NCI-H2081 treated with DMSO at 0.1 percent for 48 hours (cell line): ENCODE measurements around the gene C1QL2.

ENCODE experiments used
- DNase-seq: peaks from one replicate; lab custom pipeline; 2025; lab: John Stamatoyannopoulos, UW

The C1QL2 gene

DNA sequence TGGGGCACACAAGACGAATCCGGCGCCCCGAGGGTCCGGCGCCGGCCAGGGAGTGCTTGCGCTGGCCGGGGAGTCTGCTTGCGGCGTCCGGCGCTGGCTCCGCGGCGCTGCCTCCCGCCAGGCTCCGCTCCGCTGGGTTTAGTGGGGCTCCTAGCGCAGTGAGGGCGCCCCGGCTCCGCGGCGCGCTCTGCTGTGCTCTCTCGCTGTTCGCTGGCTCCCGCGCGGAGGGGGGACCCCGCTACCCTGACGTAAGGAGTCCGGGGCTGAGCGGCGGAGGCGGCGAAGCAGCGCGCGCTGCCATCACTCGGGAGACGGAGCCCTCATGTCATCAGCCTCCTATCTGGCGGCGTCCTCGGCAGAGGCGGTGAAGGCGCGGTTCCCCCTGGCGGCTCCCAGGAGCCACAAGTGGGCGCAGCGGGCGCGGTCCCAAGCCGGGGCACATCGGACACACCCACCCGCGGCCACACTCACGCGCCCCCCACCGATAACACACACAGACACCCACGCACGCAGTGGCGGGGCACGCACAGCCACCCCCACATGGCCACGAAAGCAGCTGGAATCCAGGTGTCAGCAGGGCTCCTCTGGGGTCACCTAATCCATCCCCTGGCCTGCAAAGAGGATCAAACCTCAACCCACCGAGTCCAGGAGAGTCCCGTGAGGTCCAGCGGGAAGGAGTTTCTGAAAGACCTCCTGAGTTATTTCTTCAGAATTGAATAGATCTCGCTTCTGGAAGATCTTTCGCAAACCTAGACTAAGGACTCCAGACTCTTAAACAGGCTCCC is at the start of gene C1QL2:
Gene C1QL2, minus strand, starts transcription at position 189 of the 785 bp plus-strand sequence. CDS start 482 bp downstream, outside the sequence.
- no peak for DNase-seq

DNA sequence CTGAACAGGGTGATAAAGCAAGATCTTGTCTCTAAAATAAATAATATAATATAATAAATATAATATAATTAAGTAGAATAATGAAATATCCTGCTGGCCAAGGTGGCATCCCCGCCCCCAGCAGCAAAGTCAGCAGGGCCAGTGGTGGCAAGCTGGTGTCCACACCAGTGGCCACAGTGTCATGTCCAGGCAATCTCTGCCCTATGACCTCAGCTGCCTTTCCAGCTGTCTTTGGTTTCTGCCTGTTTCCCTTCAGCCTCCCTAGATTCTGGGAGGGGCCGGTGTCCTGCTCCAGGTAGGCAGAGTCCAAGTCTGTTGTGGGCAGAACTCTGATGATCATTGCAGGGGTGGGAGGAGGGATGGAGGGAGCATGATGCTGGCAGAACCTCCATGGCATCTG is 48.9 kb upstream of the C1QL2 start:
- DNase-seq = no peak

DNA sequence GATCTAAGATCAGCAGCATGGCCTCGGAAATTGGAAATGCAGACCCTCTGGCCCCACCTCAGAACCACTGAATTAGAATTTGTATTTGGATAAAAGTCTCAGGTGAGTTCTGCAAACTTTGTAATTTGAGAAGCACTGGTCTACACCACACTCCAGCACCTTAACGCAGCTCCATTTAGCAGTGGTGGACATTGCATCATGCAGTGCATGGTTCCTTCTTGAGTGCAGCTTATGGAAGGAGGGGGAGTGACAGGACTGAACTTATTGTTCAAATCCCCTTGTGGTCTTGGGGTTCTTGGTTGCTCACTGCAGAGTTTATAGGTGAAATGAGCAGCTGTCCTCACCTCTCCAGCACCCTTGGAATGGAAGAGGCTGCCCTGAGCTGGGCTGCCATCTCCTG is 47.6 kb upstream of the C1QL2 start:
- no peak for DNase-seq

DNA sequence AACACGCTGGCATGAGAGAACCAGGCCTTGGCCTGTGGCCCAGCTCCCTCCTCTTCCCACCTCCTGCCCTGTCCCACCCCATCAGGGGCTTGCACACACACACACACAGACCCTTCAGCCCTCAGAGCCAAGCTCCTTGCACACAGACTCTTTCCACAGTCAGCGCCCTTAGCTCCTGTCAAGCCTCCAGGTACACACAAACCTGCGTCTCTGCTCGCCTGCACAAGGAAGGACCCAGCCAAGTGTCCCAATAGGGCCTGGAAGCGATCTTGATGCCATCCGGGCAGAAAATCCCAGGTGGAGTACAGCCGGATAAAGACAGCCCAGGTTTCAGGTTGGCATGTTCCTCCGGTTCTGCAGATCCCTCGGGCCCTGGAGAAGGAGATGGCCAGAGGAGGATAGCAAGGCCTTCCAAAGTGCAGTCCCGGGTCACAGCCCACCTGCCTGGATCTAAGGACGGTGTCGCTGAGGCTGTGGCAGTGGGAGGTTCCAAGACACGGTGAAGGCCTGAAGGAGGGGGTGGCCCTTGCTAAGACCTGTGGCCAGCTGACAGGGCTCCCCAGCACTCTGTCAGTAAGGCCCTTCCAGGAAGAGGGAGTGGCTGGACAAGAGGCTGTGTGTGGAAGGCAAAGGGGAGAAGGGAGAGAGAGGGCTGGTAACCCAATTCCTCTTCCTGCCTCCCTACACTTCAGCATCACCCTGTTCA is 46.6 kb upstream of the C1QL2 start:
- DNase-seq = no peak

DNA sequence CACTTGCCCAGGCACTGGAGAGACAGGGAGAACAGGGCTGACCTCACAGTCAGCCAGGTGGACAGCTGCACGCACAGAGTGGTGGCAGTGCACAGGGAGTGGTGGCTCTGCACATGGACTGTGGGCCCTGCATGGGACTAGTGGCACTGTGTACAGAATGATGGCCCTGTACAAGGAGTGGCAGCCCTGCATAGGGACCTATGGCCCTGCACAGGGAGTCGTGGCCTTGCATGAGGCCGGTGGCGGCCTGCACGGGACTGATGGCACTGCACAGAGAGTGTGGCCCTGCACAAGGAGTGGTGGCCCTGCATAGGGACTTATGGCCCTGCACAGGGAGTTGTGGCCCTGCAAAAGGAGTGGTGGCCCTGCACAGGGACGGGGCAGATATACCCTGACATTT is 46.0 kb upstream of the C1QL2 start:
- no peak for DNase-seq

DNA sequence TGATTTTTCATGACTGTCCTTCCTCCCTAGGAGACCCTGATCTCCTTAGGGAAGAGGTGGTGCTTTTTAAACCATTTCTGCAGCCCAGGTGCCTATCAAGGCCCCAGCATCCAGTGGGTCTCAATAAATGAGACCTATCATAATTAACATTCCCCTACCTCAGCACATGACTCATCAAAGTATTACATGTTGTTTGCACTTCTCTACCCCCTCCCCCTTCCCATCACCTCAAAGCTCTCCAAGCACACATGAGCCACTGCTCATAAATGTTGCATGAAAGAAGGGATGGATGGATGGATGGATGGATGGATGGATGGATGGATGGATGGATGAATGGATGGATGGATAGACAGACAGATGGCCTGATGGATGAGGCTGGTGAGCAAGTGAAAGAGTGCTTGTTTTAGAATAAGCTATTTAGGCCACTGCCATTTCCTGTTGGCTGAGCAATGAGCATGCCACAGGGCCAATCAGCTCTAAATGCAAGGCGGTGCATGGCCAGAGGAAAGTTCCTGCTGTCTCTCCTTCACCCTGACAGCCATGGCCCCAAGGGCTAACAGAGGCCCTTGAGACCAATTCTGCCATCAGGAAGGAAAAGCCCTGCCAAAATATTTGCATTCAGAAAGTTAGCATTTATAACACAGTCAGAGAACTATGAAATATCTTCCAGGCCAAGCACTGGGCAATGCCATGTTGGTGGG is 44.2 kb upstream of the C1QL2 start:
- DNase-seq = no peak

DNA sequence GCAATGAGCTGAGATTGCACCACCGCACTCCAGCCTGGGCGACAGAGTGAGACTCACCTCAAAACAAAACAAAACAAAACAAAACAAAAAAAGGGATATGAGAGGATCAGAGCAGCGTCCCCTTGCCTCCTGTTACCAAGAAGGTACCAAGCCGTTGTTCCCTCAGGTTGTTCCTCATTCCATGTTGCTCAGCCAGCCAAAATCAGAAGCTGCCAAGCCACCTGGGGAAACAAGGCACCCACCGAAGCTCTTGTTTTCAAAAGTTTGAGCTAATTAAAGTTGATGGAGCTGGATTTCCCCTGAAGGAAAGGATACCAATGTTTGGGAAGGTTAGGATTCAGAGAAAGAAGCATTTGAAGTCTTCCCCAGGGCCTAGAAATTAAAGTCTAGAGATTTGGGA is 43.3 kb upstream of the C1QL2 start:
- no peak for DNase-seq

DNA sequence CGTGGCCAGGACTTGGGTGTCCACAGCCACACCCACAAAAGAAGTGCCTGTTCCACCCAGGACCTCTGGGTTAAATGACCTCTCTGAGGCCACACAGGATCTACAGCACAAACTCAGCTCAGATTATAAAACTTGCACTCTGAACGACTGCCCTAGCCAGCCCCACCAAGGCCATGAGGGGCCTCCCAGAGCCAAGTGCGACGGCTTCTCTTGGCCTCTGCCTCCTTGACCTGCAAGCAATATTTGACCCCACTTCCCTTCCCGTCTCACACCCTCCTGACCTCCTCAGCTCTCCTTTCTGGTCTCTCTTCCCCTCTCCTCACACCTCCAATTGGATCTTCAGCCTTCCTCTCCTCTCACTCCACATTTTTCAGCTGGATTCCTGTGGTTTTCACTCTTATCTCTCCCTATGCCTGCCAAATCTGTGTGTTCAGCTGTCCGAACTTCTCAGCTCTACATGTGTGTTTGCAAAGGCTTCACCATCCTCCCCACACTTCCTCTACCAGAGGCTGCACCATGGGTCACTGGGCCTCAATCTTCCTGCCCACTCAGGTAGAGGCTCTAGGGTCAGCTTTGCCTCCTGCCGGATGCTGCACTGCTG is 39.8 kb upstream of the C1QL2 start:
- no peak for DNase-seq

DNA sequence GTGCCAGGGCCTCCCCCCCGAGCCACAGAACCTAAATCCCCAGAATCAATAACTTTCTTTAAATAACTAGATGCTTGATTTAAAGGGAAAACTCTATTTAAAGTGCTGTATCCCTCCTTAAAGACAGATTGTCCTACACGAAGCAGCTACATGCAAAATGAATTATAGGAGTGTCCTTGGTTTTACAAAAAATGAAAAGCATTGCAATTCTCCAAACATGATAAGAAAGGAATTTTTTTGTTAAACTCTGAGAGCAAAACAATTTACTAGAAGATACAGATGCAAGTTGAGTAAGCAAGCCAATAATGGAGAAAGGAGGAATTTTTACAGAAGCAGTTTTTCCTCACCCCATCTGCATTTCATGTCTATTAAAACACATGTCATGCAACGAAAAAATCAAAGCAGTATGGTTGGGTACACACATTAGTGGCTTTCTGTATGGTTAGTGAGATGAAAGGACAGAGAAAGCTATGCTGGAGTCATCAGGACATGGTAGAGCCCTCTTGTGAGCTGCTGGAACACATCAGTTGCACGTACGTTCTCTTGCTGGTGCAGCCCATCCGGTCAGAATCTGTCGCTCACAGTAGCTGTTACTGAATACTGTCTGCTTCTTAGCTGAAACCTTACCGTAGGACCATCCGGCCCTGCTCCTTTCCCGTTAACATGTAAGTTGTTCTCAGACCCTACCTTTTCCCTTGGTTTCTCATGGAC is 39.1 kb upstream of the C1QL2 start:
- no peak for DNase-seq

DNA sequence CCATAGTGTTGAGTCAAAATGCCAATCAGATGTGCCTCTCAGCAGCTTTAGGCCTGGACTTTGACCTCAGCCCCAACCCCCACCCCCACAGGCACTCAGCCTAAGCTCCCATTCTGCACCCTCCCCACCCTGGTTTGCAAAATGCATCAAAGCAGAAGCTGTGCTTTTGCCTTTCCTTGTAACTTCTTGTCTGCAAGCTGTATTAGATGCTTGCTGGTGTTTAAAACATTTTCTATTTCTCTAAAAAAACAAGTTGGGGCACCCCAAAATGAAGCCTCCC is 38.5 kb upstream of the C1QL2 start:
- DNase-seq = no peak

DNA sequence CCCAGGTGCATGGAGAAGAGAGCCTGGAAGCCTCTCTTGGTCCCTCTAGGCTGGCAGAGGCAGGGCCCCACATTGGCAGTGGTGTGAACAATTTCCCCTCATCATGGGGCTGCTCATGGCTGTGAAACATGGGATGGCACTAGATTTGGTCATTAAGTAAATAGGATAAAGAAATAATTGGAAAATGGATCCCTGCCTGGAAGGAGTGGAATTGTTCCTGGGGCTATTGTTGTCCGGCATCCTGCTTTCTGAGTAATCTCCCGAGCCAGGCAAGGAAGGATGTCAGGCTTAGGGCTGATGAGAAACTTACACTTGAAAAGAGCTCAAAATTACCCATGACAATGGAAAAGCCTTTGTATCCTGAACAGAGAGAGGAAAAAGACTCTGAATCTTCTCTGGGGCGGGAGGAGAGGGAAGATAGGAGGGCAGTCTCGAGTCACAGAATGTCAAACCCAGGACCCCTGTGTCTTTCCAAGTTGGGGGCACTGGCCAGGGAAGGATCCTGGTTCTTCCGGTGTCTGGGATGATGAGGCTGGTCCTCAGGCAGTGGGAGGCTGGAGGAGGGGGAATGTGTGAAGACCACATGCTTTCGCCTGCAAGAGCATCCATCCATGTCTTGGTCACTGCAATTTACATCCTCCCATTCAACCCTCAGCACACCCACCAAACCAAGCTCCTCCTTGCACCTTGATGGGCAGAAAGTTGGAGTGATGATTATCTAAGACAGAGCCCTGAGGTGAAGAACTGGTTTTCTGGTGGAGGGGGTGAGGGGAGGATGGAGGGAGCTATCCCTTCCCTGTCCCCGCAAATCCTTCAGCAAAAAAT is 38.0 kb upstream of the C1QL2 start:
- DNase-seq = no peak

DNA sequence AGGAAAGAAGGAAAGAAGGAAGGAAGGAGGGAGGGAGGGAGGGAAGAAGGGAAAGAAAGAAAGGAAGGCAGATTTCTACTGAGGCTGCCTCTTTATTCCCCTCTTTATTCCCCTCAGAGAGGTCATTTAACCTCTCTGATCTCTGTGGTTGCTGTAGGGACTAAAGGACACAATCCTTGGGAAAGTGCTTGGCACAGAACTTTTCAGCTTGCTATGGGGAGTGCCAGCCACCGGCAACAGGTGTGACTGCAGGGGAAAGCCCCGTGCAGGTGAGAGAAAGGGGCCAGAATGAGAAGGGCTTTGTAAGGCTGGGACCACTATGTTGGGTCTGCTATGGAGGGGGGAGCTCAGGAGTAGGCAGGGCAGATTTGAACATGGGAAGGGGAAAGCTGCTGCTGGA is 37.3 kb upstream of the C1QL2 start:
- no peak for DNase-seq

DNA sequence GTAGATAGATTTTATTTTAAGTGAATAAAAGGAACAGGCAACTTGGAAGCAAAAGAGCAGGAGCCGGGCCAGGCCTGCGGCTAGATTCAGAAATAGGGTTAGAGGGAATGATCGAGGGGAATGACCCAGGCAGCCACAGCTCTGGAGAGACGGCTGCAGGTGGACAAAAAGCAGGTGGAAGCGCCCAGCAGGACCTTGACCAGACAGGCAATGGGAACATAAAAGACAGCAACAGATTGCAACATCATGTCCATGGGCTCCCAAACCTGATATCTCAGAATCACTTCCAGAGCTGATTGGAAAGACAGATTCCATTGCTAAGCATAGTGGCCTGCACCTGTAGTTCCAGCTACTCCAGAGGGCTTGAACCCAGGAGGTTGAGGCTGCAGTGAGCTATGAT is 36.5 kb upstream of the C1QL2 start:
- no peak for DNase-seq

DNA sequence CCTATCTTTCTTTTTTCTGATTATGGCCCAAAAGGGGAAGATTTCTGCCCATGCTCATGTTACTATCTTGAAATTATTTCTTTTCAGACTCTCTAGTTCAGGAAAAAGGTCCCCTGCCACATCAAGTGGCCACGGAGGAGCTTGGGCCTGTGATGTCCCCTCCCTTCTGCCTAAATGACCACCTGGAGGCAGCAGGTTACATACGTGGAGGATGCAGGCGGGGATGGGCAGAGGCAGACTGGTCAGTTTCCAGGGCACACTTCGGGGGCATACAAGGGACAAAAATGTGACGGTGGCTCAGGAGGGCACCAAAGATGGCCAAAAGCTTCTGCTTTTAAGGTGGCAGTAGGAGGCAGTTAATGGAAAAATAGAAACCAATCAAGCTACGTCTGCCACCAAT is 34.3 kb upstream of the C1QL2 start:
- no peak for DNase-seq

DNA sequence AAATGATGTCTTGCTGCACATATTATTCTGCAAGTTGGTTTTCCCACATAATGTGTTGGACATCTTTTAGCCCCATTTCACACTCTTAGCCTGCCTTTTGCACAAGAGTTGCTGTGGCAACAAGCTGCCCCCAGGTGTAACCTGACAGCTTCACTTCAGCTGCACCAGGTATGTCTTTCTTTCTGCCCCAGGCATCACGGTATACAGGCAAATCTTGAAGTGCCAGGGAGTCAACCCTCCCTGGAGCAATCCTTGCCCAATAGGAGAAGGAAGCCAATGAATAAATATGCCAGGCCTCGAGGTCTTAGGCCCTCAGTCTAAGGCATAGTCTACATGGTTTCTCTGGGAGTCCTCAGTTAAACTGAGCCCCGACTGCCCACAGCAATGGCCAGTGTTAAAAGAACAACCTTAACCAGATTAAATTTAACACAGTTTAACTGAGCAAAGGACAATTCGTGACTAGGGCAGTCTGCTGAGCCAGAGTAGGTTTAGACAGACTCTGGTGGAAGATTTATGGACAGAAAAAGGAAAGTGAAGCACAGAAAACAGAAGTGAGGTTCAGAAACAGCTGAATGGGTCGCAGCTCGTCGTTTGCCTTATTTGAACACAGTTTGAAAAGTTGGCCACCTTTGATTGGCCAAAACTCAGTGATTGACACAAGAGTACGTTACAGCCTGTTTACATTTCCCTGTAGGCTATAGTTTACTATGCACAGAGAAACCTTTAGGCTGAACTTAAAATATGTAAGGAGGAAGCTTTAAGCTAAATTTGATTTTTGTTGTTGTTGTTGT is 32.0 kb upstream of the C1QL2 start:
- DNase-seq = no peak

DNA sequence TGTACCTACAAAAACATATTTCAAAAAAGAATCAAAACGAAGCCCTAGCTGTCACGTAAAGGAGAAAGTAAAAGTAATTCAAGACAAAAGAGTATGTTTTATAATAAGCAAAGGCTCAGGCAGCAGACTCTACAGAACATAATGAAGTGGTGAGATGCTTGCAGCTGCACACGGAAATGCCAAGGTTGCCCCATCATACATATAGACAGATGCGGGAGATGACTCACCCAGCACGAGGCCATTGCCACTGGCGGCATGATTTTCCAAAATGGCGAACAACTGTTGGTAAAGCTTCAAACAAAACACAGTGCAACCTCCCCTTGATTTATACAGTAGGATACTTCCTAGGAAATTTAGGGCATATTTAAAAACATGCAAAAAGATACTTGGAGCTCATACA is 26.0 kb upstream of the C1QL2 start:
- no peak for DNase-seq

DNA sequence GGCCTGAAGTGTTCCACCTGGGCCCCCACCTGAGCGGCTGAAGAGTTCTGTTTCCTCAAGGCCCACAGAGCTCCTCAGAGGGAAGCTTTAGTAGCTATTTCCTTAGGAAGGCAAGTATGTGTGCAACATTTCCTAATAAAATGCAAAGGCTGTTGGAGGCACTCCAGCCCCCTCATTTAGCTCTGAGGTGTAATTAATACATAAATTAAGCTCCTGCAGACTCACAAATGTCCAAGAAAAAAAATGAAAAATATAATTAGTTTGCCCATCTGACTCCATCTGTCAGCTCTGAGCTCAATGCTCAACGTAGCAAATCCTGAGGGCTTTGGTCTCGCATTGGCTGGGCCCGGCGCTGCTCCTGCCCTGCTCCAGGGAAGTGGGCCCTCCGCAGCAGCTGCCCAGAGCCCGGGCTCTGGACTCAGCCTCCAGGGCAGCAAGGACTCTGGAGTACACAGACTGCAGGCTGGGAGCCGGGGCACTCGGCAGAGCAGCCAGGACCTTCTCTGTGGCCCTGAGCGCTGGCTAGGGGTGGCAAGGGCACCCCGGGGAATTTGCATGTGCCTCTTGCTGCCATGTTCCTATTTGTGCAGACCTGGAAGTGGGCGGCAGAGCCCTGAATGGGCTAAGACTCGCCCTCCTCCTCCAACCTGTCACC is 23.4 kb upstream of the C1QL2 start:
- no peak for DNase-seq

DNA sequence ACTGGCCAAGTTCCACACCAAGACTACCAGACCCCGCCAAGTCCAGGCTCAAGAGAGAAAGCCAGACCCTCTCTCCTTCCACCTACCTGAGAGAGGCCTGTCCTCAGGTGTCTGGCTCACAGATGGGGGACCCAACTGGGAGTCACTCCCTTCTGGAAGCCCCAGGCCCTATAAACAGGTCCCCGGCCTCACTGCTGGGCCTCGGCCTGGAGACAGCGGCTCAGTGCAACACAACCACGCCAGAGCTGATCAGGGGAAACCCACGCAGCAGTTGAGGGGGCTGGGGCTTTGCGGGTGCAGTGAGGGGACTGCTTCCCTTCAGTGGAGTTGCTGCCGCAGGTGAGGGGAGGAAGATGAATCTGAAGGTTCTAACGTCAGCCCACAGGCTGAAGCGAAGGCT is 22.8 kb upstream of the C1QL2 start:
- DNase-seq = no peak

DNA sequence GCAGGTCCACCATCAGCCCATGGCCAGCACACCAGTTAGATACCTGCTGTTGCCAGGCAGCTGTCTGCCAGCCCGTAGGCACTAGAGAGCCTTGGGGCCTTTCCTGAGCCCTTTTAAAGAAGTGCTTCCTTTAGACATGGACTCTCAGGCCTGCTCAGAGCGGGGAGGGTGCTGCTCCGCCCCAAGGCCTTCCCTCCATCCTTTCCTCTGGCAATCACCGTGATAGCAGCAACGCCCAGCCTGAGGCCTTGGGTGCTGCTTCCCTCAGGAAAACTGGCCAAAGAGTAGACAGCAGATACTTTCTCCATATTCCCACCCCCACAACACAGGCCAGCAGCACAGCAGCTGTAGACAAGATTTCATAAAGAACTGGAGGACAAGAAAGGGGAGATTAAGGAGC is 22.3 kb upstream of the C1QL2 start:
- no peak for DNase-seq

DNA sequence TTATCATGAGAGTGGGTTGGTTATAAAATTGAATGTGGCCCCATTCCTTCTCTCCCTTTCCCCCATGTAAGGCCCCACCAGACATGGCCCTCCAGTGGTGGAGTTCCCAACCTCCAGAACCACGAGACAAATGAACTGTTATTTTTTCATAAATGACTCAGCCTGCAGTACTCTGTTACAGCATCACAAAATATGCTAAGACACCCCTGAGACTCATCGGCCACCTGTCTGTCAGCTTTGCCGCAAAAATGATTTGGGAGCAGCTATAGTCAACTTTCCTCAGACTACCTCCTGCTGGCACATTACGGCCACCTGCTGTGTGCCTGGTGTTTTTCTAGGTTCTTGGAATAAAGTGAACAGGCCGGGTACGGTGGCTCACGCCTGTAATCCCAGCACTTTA is 21.4 kb upstream of the C1QL2 start:
- DNase-seq = no peak
